SK-N-SH treated with all-trans-retinoic acid at 6 μM for 48 hours (cell line): ENCODE results near the gene SLC25A22.

ENCODE experiments used
- ATAC-seq: fragments of 200-7000 bp; cut with Tn5 transposase; 3 replicates; pipeline ENCODE4 v1.9.1; 2020; ENCODE audit warnings: mild to moderate bottlenecking, moderate library complexity
- ARNTL ChIP-seq: fragments of 450-650 bp; formaldehyde crosslinking; IDR thresholded peaks from 2 replicates; pipeline ENCODE4 v1.5.0; 2020; ENCODE audit warnings: low read depth, mild to moderate bottlenecking, moderate library complexity, borderline replicate concordance
- BACH2 ChIP-seq: fragments of 250-450 bp; sonication (Bioruptor Pico); IDR thresholded peaks from 2 replicates; pipeline ENCODE4 v1.9.0; 2021; ENCODE audit warnings: mild to moderate bottlenecking, borderline replicate concordance
- CSDC2 ChIP-seq: fragments of 250-450 bp; sonication (Bioruptor Pico); IDR thresholded peaks from 2 replicates; pipeline ENCODE4 v1.5.0; 2020; ENCODE audit warnings: mild to moderate bottlenecking, moderate library complexity
- ESRRG ChIP-seq: fragments of 250-450 bp; sonication (Bioruptor Pico); IDR thresholded peaks from 2 replicates; pipeline ENCODE4 v1.6.1; 2021; ENCODE audit warnings: mild to moderate bottlenecking
- GLIS3 ChIP-seq: fragments of 250-450 bp; sonication (Bioruptor Pico); IDR thresholded peaks from 2 replicates; pipeline ENCODE4 v1.5.0; 2020; ENCODE audit warnings: mild to moderate bottlenecking, moderate library complexity
- ISL1 ChIP-seq: fragments of 250-450 bp; sonication (Bioruptor Pico); IDR thresholded peaks from 2 replicates; pipeline ENCODE4 v2.1.2; 2022; ENCODE audit warnings: mild to moderate bottlenecking, moderate library complexity
- OSR1 ChIP-seq: fragments of 250-450 bp; sonication (Bioruptor Pico); IDR thresholded peaks from 2 replicates; pipeline ENCODE4 v1.8.0; 2022; ENCODE audit warnings: moderate library complexity, mild to moderate bottlenecking, inconsistent platforms
- RARB ChIP-seq: fragments of 250-450 bp; sonication (Bioruptor Pico); IDR thresholded peaks from 2 replicates; pipeline ENCODE4 v1.8.0; 2021; ENCODE audit warnings: mild to moderate bottlenecking, moderate library complexity
- SNAI2 ChIP-seq: fragments of 250-450 bp; sonication (Bioruptor Pico); IDR thresholded peaks from 2 replicates; pipeline ENCODE4 v1.5.0; 2020; ENCODE audit warnings: mild to moderate bottlenecking, moderate library complexity
- TCF4 ChIP-seq: fragments of 250-450 bp; sonication (Bioruptor Pico); IDR thresholded peaks from 2 replicates; pipeline ENCODE4 v1.8.0; 2021; ENCODE audit warnings: mild to moderate bottlenecking, moderate library complexity, borderline replicate concordance
- TOX ChIP-seq: fragments of 250-450 bp; sonication (Bioruptor Pico); IDR thresholded peaks from 2 replicates; pipeline ENCODE4 v1.8.0; 2021; ENCODE audit warnings: mild to moderate bottlenecking, moderate library complexity, borderline replicate concordance
- ZC3H10 ChIP-seq: fragments of 250-450 bp; sonication (Bioruptor Pico); IDR thresholded peaks from 2 replicates; pipeline ENCODE4 v1.5.1; 2021; ENCODE audit warnings: mild to moderate bottlenecking, moderate library complexity
- ZFP3 ChIP-seq: fragments of 250-450 bp; sonication (Bioruptor Pico); IDR thresholded peaks from 2 replicates; pipeline ENCODE4 v1.5.0; 2020; ENCODE audit warnings: mild to moderate bottlenecking, moderate library complexity
- ZFP30 ChIP-seq: fragments of 450-650 bp; formaldehyde crosslinking; IDR thresholded peaks from 2 replicates; pipeline ENCODE4 v1.5.0; 2022; ENCODE audit warnings: mild to moderate bottlenecking, moderate library complexity
- ZNF565 ChIP-seq: fragments of 450-650 bp; formaldehyde crosslinking; conservative IDR thresholded peaks from 2 replicates; pipeline ENCODE4 v1.5.0; 2020; ENCODE audit warnings: low read depth, mild to moderate bottlenecking, moderate library complexity
- ZNF70 ChIP-seq: fragments of 450-650 bp; formaldehyde crosslinking; IDR thresholded peaks from 2 replicates; pipeline ENCODE4 v1.5.0; 2020; ENCODE audit warnings: mild to moderate bottlenecking, moderate library complexity
- TF ChIP-seq, protein P1 (sequence below): fragments of 250-450 bp; sonication (Bioruptor Pico); IDR thresholded peaks from 2 replicates; pipeline ENCODE4 v1.8.0; 2021; ENCODE audit warnings: low read depth, mild to moderate bottlenecking, moderate library complexity, borderline replicate concordance
- TF ChIP-seq, protein P2 (sequence below): fragments of 250-450 bp; sonication (Bioruptor Pico); IDR thresholded peaks from 2 replicates; pipeline ENCODE4 v1.5.0; 2020; ENCODE audit warnings: mild to moderate bottlenecking, moderate library complexity
- TF ChIP-seq, protein P3 (sequence below): fragments of 250-450 bp; sonication (Bioruptor Pico); IDR thresholded peaks from 2 replicates; pipeline ENCODE4 v1.5.1; 2021; ENCODE audit warnings: mild to moderate bottlenecking, moderate library complexity
- TF ChIP-seq, protein P4 (sequence below): fragments of 250-450 bp; sonication (Bioruptor Pico); IDR thresholded peaks from 2 replicates; pipeline ENCODE4 v1.8.0; 2020; ENCODE audit warnings: mild to moderate bottlenecking, moderate library complexity, borderline replicate concordance

The SLC25A22 gene

DNA sequence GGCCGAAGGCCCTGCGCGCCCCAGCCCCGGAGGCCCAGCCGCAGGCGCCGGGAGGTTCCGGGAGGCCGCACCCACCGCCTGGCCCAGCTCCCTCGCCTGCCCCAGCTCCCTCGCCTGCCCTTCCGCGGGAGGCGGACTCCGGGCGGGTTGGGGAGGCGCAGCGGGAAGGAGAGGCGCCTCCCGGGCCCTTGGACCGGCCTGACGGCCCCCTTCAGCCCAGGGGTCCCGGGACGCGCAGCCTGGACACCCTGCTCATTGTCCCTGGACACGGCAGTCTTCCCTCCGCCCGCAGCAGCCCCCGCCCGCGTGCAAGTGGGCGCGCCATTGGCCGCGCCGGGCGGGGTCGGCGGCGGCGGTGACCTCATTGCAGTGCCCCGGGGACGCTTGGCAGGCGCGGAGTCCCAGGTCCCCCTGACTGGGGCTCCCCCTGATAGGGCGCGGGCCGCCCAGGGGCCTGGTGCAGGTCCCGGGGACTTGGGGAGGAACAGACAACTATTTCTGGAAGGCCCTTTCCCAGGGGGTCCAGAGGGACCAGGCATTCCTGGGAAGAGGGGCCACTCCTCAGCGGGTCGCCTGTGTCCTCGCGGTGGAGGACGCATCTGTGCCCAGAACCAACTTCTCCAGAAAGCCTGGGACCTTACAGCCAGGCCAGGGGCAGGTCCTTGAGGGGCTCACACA lies 35.2 kb upstream of the SLC25A22 start:
- peak; percentile 2 for ATAC-seq
- no peak for TF ChIP-seq ESRRG (CRISPR knock-in tag)
- TF ChIP-seq SNAI2: no peak
- TF ChIP-seq, protein P1, sequence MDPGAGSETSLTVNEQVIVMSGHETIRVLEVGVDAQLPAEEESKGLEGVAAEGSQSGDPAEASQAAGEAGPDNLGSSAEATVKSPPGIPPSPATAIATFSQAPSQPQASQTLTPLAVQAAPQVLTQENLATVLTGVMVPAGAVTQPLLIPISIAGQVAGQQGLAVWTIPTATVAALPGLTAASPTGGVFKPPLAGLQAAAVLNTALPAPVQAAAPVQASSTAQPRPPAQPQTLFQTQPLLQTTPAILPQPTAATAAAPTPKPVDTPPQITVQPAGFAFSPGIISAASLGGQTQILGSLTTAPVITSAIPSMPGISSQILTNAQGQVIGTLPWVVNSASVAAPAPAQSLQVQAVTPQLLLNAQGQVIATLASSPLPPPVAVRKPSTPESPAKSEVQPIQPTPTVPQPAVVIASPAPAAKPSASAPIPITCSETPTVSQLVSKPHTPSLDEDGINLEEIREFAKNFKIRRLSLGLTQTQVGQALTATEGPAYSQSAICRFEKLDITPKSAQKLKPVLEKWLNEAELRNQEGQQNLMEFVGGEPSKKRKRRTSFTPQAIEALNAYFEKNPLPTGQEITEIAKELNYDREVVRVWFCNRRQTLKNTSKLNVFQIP: no peak
- TF ChIP-seq ZC3H10 (CRISPR knock-in tag): no peak
- TF ChIP-seq, protein P2, sequence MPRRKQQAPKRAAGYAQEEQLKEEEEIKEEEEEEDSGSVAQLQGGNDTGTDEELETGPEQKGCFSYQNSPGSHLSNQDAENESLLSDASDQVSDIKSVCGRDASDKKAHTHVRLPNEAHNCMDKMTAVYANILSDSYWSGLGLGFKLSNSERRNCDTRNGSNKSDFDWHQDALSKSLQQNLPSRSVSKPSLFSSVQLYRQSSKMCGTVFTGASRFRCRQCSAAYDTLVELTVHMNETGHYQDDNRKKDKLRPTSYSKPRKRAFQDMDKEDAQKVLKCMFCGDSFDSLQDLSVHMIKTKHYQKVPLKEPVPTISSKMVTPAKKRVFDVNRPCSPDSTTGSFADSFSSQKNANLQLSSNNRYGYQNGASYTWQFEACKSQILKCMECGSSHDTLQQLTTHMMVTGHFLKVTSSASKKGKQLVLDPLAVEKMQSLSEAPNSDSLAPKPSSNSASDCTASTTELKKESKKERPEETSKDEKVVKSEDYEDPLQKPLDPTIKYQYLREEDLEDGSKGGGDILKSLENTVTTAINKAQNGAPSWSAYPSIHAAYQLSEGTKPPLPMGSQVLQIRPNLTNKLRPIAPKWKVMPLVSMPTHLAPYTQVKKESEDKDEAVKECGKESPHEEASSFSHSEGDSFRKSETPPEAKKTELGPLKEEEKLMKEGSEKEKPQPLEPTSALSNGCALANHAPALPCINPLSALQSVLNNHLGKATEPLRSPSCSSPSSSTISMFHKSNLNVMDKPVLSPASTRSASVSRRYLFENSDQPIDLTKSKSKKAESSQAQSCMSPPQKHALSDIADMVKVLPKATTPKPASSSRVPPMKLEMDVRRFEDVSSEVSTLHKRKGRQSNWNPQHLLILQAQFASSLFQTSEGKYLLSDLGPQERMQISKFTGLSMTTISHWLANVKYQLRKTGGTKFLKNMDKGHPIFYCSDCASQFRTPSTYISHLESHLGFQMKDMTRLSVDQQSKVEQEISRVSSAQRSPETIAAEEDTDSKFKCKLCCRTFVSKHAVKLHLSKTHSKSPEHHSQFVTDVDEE: no peak
- TF ChIP-seq CSDC2: no peak
- TF ChIP-seq, protein P3, sequence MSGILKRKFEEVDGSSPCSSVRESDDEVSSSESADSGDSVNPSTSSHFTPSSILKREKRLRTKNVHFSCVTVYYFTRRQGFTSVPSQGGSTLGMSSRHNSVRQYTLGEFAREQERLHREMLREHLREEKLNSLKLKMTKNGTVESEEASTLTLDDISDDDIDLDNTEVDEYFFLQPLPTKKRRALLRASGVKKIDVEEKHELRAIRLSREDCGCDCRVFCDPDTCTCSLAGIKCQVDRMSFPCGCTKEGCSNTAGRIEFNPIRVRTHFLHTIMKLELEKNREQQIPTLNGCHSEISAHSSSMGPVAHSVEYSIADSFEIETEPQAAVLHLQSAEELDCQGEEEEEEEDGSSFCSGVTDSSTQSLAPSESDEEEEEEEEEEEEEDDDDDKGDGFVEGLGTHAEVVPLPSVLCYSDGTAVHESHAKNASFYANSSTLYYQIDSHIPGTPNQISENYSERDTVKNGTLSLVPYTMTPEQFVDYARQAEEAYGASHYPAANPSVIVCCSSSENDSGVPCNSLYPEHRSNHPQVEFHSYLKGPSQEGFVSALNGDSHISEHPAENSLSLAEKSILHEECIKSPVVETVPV (CRISPR knock-in tag): no peak
- no peak for TF ChIP-seq TCF4 (CRISPR knock-in tag)
- no peak for TF ChIP-seq ZFP30
- no peak for TF ChIP-seq RARB (CRISPR knock-in tag)
- TF ChIP-seq OSR1 (CRISPR knock-in tag): no peak
- TF ChIP-seq, all 23 proteins: peak for 0

DNA sequence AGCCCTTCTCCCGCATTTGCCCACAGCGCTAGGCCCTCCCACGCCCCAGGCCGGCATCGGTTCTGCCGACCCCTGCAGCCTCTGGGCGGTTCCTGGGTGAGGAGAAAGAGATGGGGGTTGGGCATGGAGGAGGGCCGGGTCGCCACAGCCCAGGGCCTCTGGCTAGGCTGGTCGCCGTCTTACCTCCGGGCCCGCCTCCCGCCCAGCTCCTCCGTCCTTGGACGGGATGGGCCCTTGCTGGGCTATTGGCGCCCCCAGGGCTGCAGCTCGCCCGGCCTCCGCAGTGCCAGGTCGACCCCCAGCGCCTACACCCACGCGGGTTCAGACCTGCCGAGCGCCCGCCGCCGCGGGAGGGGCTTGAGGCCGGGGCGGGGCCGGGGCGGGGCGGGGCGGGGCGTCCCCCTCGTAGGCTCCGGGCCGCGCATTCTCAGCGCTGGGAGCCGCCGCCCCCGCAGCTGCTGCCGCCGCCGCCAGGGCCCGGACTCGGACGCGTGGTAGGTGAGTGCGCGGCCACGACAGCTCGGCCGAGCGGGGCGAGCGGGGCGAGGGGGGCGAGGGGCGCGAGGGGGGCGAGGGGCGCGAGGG lies 34.5 kb upstream of the SLC25A22 start, which contains the start of gene CD151:
CD151 (plus strand) TSS at position 424 of the 585 bp plus-strand sequence. CDS start 3,118 bp downstream, outside the sequence.
- ATAC-seq: peak; percentile 30
- TF ChIP-seq, protein P1: no peak
- TF ChIP-seq ZC3H10 (CRISPR knock-in tag) (no peak), TOX (CRISPR knock-in tag) (no peak), TCF4 (CRISPR knock-in tag) (no peak), ZFP3 (no peak), ESRRG (CRISPR knock-in tag) (no peak), ZNF70 (CRISPR knock-in tag) (no peak), OSR1 (CRISPR knock-in tag) (no peak)
- TF ChIP-seq, all 23 proteins: peak for 0

DNA sequence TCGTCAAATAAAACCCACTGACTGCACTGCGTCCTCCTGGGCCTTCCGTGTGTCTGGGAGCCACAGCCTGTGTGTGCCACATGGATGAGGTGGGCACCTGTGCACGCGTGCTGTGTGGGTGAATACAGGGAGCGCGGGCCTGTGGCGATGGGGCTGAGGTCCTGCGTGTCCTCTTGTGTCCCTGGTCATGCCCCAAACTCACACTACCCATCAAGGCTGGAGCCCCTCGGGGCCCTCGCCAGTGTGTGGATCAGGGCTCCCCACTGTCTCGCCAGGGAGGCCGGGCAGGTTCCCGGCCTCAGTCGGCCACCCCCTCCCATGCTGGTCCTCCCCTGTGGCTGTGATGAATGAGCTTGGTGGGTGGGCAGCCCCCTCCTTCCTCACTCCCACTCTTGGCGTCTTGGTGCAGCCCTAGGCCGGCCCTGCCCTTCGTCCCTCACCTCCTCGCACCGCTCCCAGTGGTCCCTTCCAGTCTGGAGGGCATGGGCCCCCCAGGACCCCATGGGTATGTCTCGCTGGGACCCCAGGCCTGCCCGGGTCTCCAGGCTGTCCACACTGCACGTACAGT lies 34.0 kb upstream of the SLC25A22 start:
- no peak for ATAC-seq
- TF ChIP-seq GLIS3: no peak
- no peak for TF ChIP-seq OSR1 (CRISPR knock-in tag)
- TF ChIP-seq ZNF565 (CRISPR knock-in tag): no peak
- TF ChIP-seq CSDC2: no peak
- no peak for TF ChIP-seq ISL1 (CRISPR knock-in tag)
- no peak for TF ChIP-seq ZNF70 (CRISPR knock-in tag)
- TF ChIP-seq BACH2 (CRISPR knock-in tag): no peak
- no peak for TF ChIP-seq ESRRG (CRISPR knock-in tag)
- TF ChIP-seq, protein P4, sequence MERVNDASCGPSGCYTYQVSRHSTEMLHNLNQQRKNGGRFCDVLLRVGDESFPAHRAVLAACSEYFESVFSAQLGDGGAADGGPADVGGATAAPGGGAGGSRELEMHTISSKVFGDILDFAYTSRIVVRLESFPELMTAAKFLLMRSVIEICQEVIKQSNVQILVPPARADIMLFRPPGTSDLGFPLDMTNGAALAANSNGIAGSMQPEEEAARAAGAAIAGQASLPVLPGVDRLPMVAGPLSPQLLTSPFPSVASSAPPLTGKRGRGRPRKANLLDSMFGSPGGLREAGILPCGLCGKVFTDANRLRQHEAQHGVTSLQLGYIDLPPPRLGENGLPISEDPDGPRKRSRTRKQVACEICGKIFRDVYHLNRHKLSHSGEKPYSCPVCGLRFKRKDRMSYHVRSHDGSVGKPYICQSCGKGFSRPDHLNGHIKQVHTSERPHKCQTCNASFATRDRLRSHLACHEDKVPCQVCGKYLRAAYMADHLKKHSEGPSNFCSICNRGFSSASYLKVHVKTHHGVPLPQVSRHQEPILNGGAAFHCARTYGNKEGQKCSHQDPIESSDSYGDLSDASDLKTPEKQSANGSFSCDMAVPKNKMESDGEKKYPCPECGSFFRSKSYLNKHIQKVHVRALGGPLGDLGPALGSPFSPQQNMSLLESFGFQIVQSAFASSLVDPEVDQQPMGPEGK: no peak
- TF ChIP-seq, protein P1: no peak
- no peak for TF ChIP-seq SNAI2
- TF ChIP-seq ZFP30: no peak
- TF ChIP-seq ZFP3: no peak
- TF ChIP-seq, protein P3 (CRISPR knock-in tag): no peak
- no peak for TF ChIP-seq TCF4 (CRISPR knock-in tag)
- no peak for TF ChIP-seq RARB (CRISPR knock-in tag)
- TF ChIP-seq ARNTL: no peak
